Loucy (cell line): Measurements from ENCODE around the gene TPP2.

ENCODE experiments used
- H2AFZ ChIP-seq: fragments of 200-600 bp; sonication (generic); 2 replicates; pipeline ENCODE4 v1.6.0; 2016; ENCODE audit warnings: antibody characterized with exemption, mild to moderate bottlenecking, low read length, moderate library complexity
- H3F3A ChIP-seq: fragments of 200-600 bp; 2 replicates; pipeline ENCODE4 v1.6.0; 2016; ENCODE audit warnings: antibody characterized with exemption, low read depth, mild to moderate bottlenecking
- H3K27me3 ChIP-seq: fragments of 200-600 bp; sonication (generic); 2 replicates; pipeline ENCODE4 v1.6.1; 2014; ENCODE audit warnings: low read length, mild to moderate bottlenecking; ENCODE audit not compliant: insufficient read depth, poor library complexity, severe bottlenecking
- H3K36me3 ChIP-seq: fragments of 200-600 bp; sonication (generic); 2 replicates; pipeline ENCODE4 v1.6.1; 2016; ENCODE audit warnings: low read length; ENCODE audit not compliant: insufficient read depth
- H3K4me1 ChIP-seq: fragments of 200-600 bp; sonication (generic); 2 replicates; pipeline ENCODE4 v1.5.1; 2014; ENCODE audit warnings: low read length, mild to moderate bottlenecking; ENCODE audit not compliant: insufficient read depth, poor library complexity, severe bottlenecking
- H3K4me2 ChIP-seq: fragments of 200-600 bp; sonication (generic); 2 replicates; pipeline ENCODE4 v1.6.0; 2014; ENCODE audit warnings: antibody characterized with exemption, low read length, low read depth, mild to moderate bottlenecking; ENCODE audit not compliant: poor library complexity, severe bottlenecking
- H3K4me3 ChIP-seq: fragments of 200-600 bp; sonication (generic); 2 replicates; pipeline ENCODE4 v1.5.1; 2014; ENCODE audit warnings: low read length, mild to moderate bottlenecking, mixed read lengths; ENCODE audit not compliant: poor library complexity, severe bottlenecking
- H3K79me2 ChIP-seq: fragments of 200-600 bp; sonication (generic); 2 replicates; pipeline ENCODE4 v1.6.1; 2014; ENCODE audit warnings: low read length; ENCODE audit not compliant: insufficient read depth
- H3K9ac ChIP-seq: fragments of 200-600 bp; sonication (generic); 2 replicates; pipeline ENCODE4 v1.6.0; 2014; ENCODE audit warnings: mild to moderate bottlenecking, low read depth, low read length, moderate library complexity; ENCODE audit not compliant: poor library complexity, severe bottlenecking
- H3K9me2 ChIP-seq: fragments of 200-600 bp; sonication (generic); replicated peaks from 2 replicates; pipeline ENCODE4 v1.6.1; 2016; ENCODE audit warnings: low read depth, low read length, mixed read lengths
- H3K9me3 ChIP-seq: fragments of 200-600 bp; sonication (generic); 2 replicates; pipeline ENCODE4 v1.6.1; 2014; ENCODE audit warnings: mild to moderate bottlenecking, antibody characterized with exemption, low read length, low read depth; ENCODE audit not compliant: insufficient read depth
- H4K20me1 ChIP-seq: fragments of 200-600 bp; sonication (generic); 2 replicates; pipeline ENCODE4 v1.6.0; 2014; ENCODE audit warnings: antibody characterized with exemption, low read length, mild to moderate bottlenecking; ENCODE audit not compliant: insufficient read depth, poor library complexity, severe bottlenecking
- EZH2phosphoT487 ChIP-seq: fragments of 200-600 bp; IDR thresholded peaks from 2 replicates; pipeline ENCODE4 v1.6.1; 2018; ENCODE audit warnings: antibody characterized with exemption, mild to moderate bottlenecking, moderate library complexity, borderline replicate concordance
- TF ChIP-seq, protein P1 (sequence below): fragments of 200-600 bp; sonication (generic); conservative IDR thresholded peaks from 2 replicates; pipeline ENCODE4 v1.5.1; 2014; ENCODE audit warnings: mild to moderate bottlenecking, antibody characterized with exemption, low read length

Gene TPP2

GRCh38 chr13:102709536-102709935, 112.8 kb downstream of the TPP2 start:
- Histone ChIP-seq H2AFZ (no peak overlapping the region), H3K36me3 (no peaks in the 10 kb centered on the region), H3K4me3 (no peak overlapping the region), H3K4me1 (no peaks in the 10 kb centered on the region), H3K9me2 (no peaks in the 10 kb centered on the region), H3K9ac (no peak overlapping the region), H4K20me1 (no peaks in the 10 kb centered on the region), H3K27me3 (no peaks in the 10 kb centered on the region), H3K79me2 (no peaks in the 10 kb centered on the region), H3K4me2 (no peak overlapping the region), H3K9me3 (no peaks in the 10 kb centered on the region), H3F3A (no peaks in the 10 kb centered on the region)
- TF ChIP-seq EZH2phosphoT487 = no peak
- TF ChIP-seq, protein P1, sequence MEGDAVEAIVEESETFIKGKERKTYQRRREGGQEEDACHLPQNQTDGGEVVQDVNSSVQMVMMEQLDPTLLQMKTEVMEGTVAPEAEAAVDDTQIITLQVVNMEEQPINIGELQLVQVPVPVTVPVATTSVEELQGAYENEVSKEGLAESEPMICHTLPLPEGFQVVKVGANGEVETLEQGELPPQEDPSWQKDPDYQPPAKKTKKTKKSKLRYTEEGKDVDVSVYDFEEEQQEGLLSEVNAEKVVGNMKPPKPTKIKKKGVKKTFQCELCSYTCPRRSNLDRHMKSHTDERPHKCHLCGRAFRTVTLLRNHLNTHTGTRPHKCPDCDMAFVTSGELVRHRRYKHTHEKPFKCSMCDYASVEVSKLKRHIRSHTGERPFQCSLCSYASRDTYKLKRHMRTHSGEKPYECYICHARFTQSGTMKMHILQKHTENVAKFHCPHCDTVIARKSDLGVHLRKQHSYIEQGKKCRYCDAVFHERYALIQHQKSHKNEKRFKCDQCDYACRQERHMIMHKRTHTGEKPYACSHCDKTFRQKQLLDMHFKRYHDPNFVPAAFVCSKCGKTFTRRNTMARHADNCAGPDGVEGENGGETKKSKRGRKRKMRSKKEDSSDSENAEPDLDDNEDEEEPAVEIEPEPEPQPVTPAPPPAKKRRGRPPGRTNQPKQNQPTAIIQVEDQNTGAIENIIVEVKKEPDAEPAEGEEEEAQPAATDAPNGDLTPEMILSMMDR = no peak

- H3K27me3 ChIP-seq = no peaks in the 10 kb centered on the region
- TF ChIP-seq, protein P1 = no peak
- TF ChIP-seq EZH2phosphoT487 = no peak
- no peaks in the 10 kb centered on the region for H3K4me1 ChIP-seq
- H4K20me1 ChIP-seq = no peaks in the 10 kb centered on the region
- no peaks in the 10 kb centered on the region for H3K36me3 ChIP-seq
- no peak overlapping the region for H3K9ac ChIP-seq
- H2AFZ ChIP-seq = no peak overlapping the region
- H3K79me2 ChIP-seq = no peaks in the 10 kb centered on the region
- H3F3A ChIP-seq = no peaks in the 10 kb centered on the region
- H3K9me2 ChIP-seq = no peaks in the 10 kb centered on the region
- H3K4me2 ChIP-seq = no peak overlapping the region
- H3K4me3 ChIP-seq = no peak overlapping the region
- no peaks in the 10 kb centered on the region for H3K9me3 ChIP-seq
Measured at GRCh38 chr13:102710261-102710679, 113.5 kb downstream of the TPP2 start.

DNA sequence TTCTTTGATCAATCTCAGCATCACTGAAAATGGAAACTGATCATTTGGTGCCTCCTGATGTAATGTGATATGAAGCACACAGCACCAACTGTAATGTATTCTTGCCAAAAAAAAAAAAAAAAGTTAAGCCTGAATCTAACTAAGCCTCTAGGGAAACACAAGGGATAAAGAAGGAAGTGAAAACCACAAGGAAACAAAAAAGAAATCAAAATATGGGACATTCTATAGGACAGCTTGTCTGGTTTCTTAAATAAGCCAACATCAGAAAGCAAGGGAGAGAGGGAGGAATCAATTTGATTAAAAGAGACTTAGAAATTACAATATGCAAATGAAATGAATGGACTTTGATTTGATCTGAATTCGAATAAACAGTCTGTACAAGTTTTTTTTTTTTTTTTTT, 118.7 kb downstream of the TPP2 start:
- no peak for TF ChIP-seq EZH2phosphoT487
- TF ChIP-seq, protein P1 = no peak
- no peaks in the 10 kb centered on the region for H3K27me3 ChIP-seq
- H3K4me1 ChIP-seq = no peaks in the 10 kb centered on the region
- no peak overlapping the region for H3K9ac ChIP-seq
- no peaks in the 10 kb centered on the region for H3K79me2 ChIP-seq
- H3K4me2 ChIP-seq = no peak overlapping the region
- no peak overlapping the region for H3K4me3 ChIP-seq
- H3K9me2 ChIP-seq = no peaks in the 10 kb centered on the region
- H3K36me3 ChIP-seq = no peaks in the 10 kb centered on the region
- H3F3A ChIP-seq = no peaks in the 10 kb centered on the region
- no peaks in the 10 kb centered on the region for H4K20me1 ChIP-seq
- H3K9me3 ChIP-seq = no peaks in the 10 kb centered on the region
- no peak overlapping the region for H2AFZ ChIP-seq
